HCT116 (cell line): ENCODE measurements around the gene XRCC3. TPM values are rescaled to one million over a fixed set of nuclear protein-coding genes. Genes with fewer than 3 reads are reported as not detected.

Experiments
- ATAC-seq: fragments of 200-7000 bp; cut with Tn5 transposase; 2 replicates; pipeline ENCODE4 v1.9.1; 2020; ENCODE audit warnings: mild to moderate bottlenecking, moderate library complexity
- BruUV-seq: library from RNA; stranded (reverse); fragments of 400-500 nt; replicated peaks from 2 replicates; lab custom pipeline; 2021; lab: Mats Ljungman, UMichigan
- CTCF ChIA-PET: fragments of 300-600 bp; sonication (Branson Sonifier 250); formaldehyde crosslinking; loops from one replicate; lab custom pipeline; 2021; ENCODE audit warnings: antibody characterized with exemption; lab: Charles Lee
- POLR2A ChIA-PET: fragments of 300-600, 350-600 bp; sonication (Branson Sonifier 250); formaldehyde crosslinking; loops from one replicate; lab custom pipeline; 2021; ENCODE audit warnings: antibody characterized with exemption; lab: Charles Lee
- RAD21 ChIA-PET, 2 experiments: fragments of 300-600 bp; sonication (Branson Sonifier 250); formaldehyde crosslinking; loops; one replicate each; lab custom pipeline; 2023; ENCODE audit warnings: low total read pairs in 2 of 2; ENCODE audit not compliant: uncharacterized antibody in 2 of 2, unreplicated experiment in 2 of 2, low non-redundant PET in 1 of 2; lab: Charles Lee
- DNase-seq: peaks from one replicate; pipeline ENCODE4 v3.0.0-alpha.2; 2010; ENCODE audit warnings: low read depth, low spot score
- H2AFZ ChIP-seq: fragments of 200-600 bp; shearing (Covaris generic), sonication (generic); 2 replicates; pipeline ENCODE4 v1.6.1; 2017; ENCODE audit warnings: low read depth, mixed run types, mixed read lengths, antibody characterized with exemption, low read length; ENCODE audit not compliant: poor library complexity, severe bottlenecking
- H3K27ac ChIP-seq: 2 replicates; pipeline ENCODE4 v1.5.1; 2012; ENCODE audit warnings: low read depth, low read length
- H3K27me3 ChIP-seq: fragments of 200-600 bp; sonication (generic); 2 replicates; pipeline ENCODE4 v1.6.1; 2016; ENCODE audit warnings: mixed run types, low read length, mixed read lengths; ENCODE audit not compliant: insufficient read depth
- H3K36me3 ChIP-seq, 2 experiments: fragments of 200-500 bp in 1 of 2; fragments of 200-600 bp in 1 of 2; sonication (Bioruptor generic) in 1 of 2; sonication (generic) in 1 of 2; 2 replicates each; pipeline versions ENCODE4 v1.5.1 to v1.6.1; 2014 to 2016; ENCODE audit warnings: low read length in 2 of 2, inconsistent platforms in 1 of 2, mixed read lengths in 1 of 2, mixed run types in 1 of 2; ENCODE audit not compliant: insufficient read depth in 2 of 2, control insufficient read depth in 1 of 2
- H3K4me1 ChIP-seq, 2 experiments: fragments of 200-600 bp in 1 of 2; sonication (generic) in 1 of 2; 2 replicates each; pipeline versions ENCODE4 v1.5.1 to v1.6.1; 2012 to 2017; ENCODE audit warnings: low read length in 2 of 2, inconsistent platforms in 1 of 2, mild to moderate bottlenecking in 1 of 2, mixed read lengths in 1 of 2, mixed run types in 1 of 2, moderate library complexity in 1 of 2; ENCODE audit not compliant: insufficient read depth in 2 of 2, control insufficient read depth in 1 of 2
- H3K4me2 ChIP-seq: fragments of 200-600 bp; sonication (generic); 2 replicates; pipeline ENCODE4 v1.6.1; 2017; ENCODE audit warnings: mixed run types, low read length, mixed read lengths
- H3K4me3 ChIP-seq, 2 experiments: fragments of 200-600 bp in 1 of 2; sonication (generic) in 1 of 2; replicated peaks in 1 of 2; 2 replicates each; pipeline ENCODE4 v1.5.1; 2011 to 2016; ENCODE audit warnings: low read length in 2 of 2, control low read depth in 1 of 2, low read depth in 1 of 2, mild to moderate bottlenecking in 1 of 2, mixed read lengths in 1 of 2, mixed run types in 1 of 2
- H3K79me2 ChIP-seq: fragments of 200-600 bp; sonication (generic); 2 replicates; pipeline ENCODE4 v1.6.1; 2017; ENCODE audit warnings: mild to moderate bottlenecking, mixed run types, low read length, moderate library complexity, mixed read lengths; ENCODE audit not compliant: insufficient read depth
- H3K9ac ChIP-seq: fragments of 200-600 bp; sonication (generic); 2 replicates; pipeline ENCODE4 v1.6.1; 2016; ENCODE audit warnings: low read length, mixed read lengths
- H3K9me2 ChIP-seq: fragments of 200-600 bp; sonication (generic), shearing (Covaris generic); 2 replicates; pipeline ENCODE4 v1.6.1; 2017; ENCODE audit warnings: mixed run types, mild to moderate bottlenecking, moderate library complexity; ENCODE audit not compliant: insufficient read depth
- H3K9me3 ChIP-seq, 2 experiments: fragments of 200-500 bp in 1 of 2; fragments of 200-600 bp in 1 of 2; sonication (Bioruptor generic) in 1 of 2; sonication (generic) in 1 of 2; 2 replicates each; pipeline ENCODE4 v1.6.1; 2014 to 2017; ENCODE audit warnings: low read length in 2 of 2, mixed read lengths in 2 of 2, inconsistent platforms in 1 of 2, low read depth in 1 of 2, mild to moderate bottlenecking in 1 of 2, mixed run types in 1 of 2, moderate library complexity in 1 of 2; ENCODE audit not compliant: control insufficient read depth in 1 of 2, insufficient read depth in 1 of 2
- H4K20me1 ChIP-seq: fragments of 200-600 bp; sonication (generic), shearing (Covaris generic); 2 replicates; pipeline ENCODE4 v1.6.1; 2017; ENCODE audit warnings: mixed run types, mild to moderate bottlenecking, moderate library complexity; ENCODE audit not compliant: insufficient read depth
- CBX3 ChIP-seq: IDR thresholded peaks from 2 replicates; pipeline ENCODE4 v1.6.1; 2012; ENCODE audit warnings: low read depth
- FOSL1 ChIP-seq: IDR thresholded peaks from 2 replicates; pipeline ENCODE4 v1.6.1; 2012; ENCODE audit warnings: low read depth
- POLR2A ChIP-seq: IDR thresholded peaks from 2 replicates; pipeline ENCODE4 v1.7.0; 2011; ENCODE audit warnings: borderline replicate concordance; ENCODE audit not compliant: insufficient read depth, insufficient read length; ENCODE audit errors: extremely low read depth
- POLR2AphosphoS5 ChIP-seq: IDR thresholded peaks from 2 replicates; pipeline ENCODE4 v1.6.1; 2011; ENCODE audit warnings: mild to moderate bottlenecking, low read depth, low read length, moderate library complexity
- RAD21 ChIP-seq: IDR thresholded peaks from 2 replicates; pipeline ENCODE4 v1.6.1; 2012; ENCODE audit warnings: low read depth, mild to moderate bottlenecking
- TCF7L2 ChIP-seq: IDR thresholded peaks from 2 replicates; pipeline ENCODE4 v1.7.0; 2011; ENCODE audit warnings: borderline replicate concordance, inconsistent platforms; ENCODE audit not compliant: insufficient read depth, insufficient read length; ENCODE audit errors: extremely low read depth
- ZFX ChIP-seq: fragments of 450-650 bp; IDR thresholded peaks from 2 replicates; pipeline ENCODE4 v1.6.1; 2017
- ZNF274 ChIP-seq: fragments of 200-500 bp; sonication (Bioruptor generic); IDR thresholded peaks from 2 replicates; pipeline ENCODE4 v1.6.1; 2014; ENCODE audit warnings: mild to moderate bottlenecking, low read depth, low read length, inconsistent platforms
- intact Hi-C: fragments of 100-400 bp; cut with micrococcal nuclease; formaldehyde crosslinking; loops from 2 replicates; pipeline ENCODE4 v1.10.0; 2022
- total RNA-seq: library from RNA; stranded (reverse); gene quantifications from one replicate; pipeline ENCODE4 v1.2.1, GENCODE V29; 2021; ENCODE audit not compliant: unreplicated experiment
- TF ChIP-seq, protein P1 (sequence below), 3 experiments: fragments of 200-600 bp in 1 of 3; sonication (generic) in 1 of 3; IDR thresholded peaks in 2 of 3; conservative IDR thresholded peaks in 1 of 3; 2 replicates each; pipeline ENCODE4 v1.5.1; 2012 to 2017; ENCODE audit warnings: low read depth in 2 of 3, low read length in 2 of 3, antibody characterized with exemption in 1 of 3, borderline replicate concordance in 1 of 3, control low read depth in 1 of 3, mild to moderate bottlenecking in 1 of 3, mixed read lengths in 1 of 3, mixed run types in 1 of 3, moderate library complexity in 1 of 3; ENCODE audit not compliant: insufficient read depth in 1 of 3
- TF ChIP-seq, protein P2 (sequence below): IDR thresholded peaks from 2 replicates; pipeline ENCODE4 v1.6.1; 2011; ENCODE audit warnings: mild to moderate bottlenecking, low read length, moderate library complexity; ENCODE audit not compliant: insufficient replicate concordance; ENCODE audit errors: extremely low read depth

Gene XRCC3
- total RNA-seq, 1 experiment from 2014 or later: 48.7 TPM

DNA sequence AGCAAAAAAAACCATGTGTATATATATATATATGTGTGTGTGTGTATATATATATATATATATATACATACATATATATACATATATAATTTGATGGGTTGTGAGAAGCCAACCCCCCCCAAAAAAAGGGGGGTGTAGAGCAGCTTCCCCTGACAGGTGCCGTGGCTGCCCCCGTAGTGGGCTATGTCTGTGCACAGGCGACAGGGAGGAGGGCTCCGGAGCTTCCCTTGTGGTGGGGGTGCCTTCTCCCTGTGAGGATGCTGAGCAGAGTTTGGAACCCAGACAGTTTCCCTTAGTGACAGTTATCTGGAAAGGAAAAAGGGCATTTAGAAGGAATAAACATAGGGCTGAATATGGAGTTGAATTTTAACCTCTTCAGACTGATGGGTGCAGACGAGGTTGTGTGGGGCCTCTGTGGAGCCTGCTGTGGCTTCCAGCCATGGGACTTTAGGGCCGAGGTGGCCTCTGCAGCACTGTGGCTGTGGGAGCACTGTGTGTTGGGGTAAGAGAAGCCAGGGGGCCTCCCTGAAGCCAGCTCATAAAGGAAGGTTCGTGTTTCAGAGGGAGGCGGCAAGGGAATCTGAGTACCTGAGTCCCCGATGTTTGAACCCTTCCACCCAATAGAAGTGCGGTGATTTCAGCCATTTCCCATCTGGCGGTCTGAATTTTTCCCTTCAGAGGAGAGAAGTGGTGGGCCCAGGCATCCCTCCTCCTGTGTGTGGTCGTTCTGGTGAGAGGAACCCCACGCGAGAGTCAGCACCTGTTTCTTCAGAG is 19.8 kb downstream of the XRCC3 start:
- H3K79me2 ChIP-seq: peaks cover 7% of the 10 kb centered on the region; the same call in 1 of the 2 replicates
- no peak for ATAC-seq
- no TSS peak for BruUV-seq
- H3K4me3 ChIP-seq: no peak overlapping the region
- H3K4me1 ChIP-seq: no peaks in the 10 kb centered on the region
- H3K36me3 ChIP-seq: peaks cover 4 to 7% of the 10 kb centered on the region in 2 experiments; a peak in 3 of 4 replicates
- ChIA-PET RAD21 (no interaction called here), CTCF (no interaction called here), POLR2A (no interaction called here)
- no peaks in the 10 kb centered on the region for H4K20me1 ChIP-seq
- H3K9me2 ChIP-seq: no peaks in the 10 kb centered on the region
- no peak for DNase-seq
- no peak for TF ChIP-seq POLR2AphosphoS5
- no peak for TF ChIP-seq POLR2A
- no peak for TF ChIP-seq RAD21
- TF ChIP-seq, protein P1, sequence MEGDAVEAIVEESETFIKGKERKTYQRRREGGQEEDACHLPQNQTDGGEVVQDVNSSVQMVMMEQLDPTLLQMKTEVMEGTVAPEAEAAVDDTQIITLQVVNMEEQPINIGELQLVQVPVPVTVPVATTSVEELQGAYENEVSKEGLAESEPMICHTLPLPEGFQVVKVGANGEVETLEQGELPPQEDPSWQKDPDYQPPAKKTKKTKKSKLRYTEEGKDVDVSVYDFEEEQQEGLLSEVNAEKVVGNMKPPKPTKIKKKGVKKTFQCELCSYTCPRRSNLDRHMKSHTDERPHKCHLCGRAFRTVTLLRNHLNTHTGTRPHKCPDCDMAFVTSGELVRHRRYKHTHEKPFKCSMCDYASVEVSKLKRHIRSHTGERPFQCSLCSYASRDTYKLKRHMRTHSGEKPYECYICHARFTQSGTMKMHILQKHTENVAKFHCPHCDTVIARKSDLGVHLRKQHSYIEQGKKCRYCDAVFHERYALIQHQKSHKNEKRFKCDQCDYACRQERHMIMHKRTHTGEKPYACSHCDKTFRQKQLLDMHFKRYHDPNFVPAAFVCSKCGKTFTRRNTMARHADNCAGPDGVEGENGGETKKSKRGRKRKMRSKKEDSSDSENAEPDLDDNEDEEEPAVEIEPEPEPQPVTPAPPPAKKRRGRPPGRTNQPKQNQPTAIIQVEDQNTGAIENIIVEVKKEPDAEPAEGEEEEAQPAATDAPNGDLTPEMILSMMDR (IDR thresholded peaks at IDR 0.05 in 2 of 3, conservative IDR thresholded peaks at IDR 0.05 in 1 of 3; ENCODE audit: borderline replicate concordance in 1 of 3, insufficient read depth in 1 of 3, low read depth in 2 of 3, low read length in 2 of 3): no peak
- no peak for TF ChIP-seq CBX3
- TF ChIP-seq ZNF274: no peak
- TF ChIP-seq FOSL1: no peak
- no peak for TF ChIP-seq ZFX
- TF ChIP-seq, protein P2, sequence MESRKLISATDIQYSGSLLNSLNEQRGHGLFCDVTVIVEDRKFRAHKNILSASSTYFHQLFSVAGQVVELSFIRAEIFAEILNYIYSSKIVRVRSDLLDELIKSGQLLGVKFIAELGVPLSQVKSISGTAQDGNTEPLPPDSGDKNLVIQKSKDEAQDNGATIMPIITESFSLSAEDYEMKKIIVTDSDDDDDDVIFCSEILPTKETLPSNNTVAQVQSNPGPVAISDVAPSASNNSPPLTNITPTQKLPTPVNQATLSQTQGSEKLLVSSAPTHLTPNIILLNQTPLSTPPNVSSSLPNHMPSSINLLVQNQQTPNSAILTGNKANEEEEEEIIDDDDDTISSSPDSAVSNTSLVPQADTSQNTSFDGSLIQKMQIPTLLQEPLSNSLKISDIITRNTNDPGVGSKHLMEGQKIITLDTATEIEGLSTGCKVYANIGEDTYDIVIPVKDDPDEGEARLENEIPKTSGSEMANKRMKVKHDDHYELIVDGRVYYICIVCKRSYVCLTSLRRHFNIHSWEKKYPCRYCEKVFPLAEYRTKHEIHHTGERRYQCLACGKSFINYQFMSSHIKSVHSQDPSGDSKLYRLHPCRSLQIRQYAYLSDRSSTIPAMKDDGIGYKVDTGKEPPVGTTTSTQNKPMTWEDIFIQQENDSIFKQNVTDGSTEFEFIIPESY: no peak
- TF ChIP-seq TCF7L2: no peak
- H3K27ac ChIP-seq: no peak overlapping the region
- intact Hi-C loops: no loop called here
- H3K9me3 ChIP-seq: no peaks in the 10 kb centered on the region
- no peak overlapping the region for H3K9ac ChIP-seq
- no peak overlapping the region for H3K4me2 ChIP-seq
- no peak overlapping the region for H2AFZ ChIP-seq
- H3K27me3 ChIP-seq: no peaks in the 10 kb centered on the region
